ENCODE results near the gene SBNO1.
"Not testable (repeated sequence)": the region's sequence is repeated elsewhere in the genome, so short reads cannot be mapped to it uniquely, and the experiment has no call there.

The SBNO1 gene

DNA sequence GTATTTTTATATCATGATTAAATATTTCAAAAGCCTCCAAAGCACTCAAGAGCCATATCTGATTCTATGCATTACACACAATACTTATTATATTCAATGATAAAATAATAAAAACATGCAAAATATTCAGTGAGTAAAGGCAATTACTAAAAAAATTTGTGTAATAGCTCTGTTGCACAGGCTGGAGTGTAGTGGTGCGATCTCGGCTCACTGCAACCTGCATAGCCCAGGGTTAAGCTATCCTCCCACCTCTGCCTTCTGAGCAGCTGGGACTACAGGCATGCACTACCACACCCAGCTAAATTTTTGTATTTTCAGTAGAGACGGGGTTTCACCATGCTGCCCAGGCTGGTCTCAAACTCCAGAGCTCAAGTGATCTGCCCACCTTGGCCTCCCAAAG lies 45.4 kb downstream of the SBNO1 start:
- peaks cover 88% of the 10 kb centered on the region for H3K36me3 ChIP-seq (ENCODE audit: control insufficient read depth, insufficient read depth, low read length)
- no peak overlapping the region for H3K27ac ChIP-seq (ENCODE audit: insufficient read depth, low read length, poor library complexity, severe bottlenecking)
- H3K4me3 ChIP-seq (ENCODE audit: insufficient read depth, low read depth, low read length, poor library complexity, severe bottlenecking) = no peak overlapping the region
- no peaks in the 10 kb centered on the region for H3K4me1 ChIP-seq (ENCODE audit: control insufficient read depth, insufficient read depth, low read length, poor library complexity, severe bottlenecking)
- no peaks in the 10 kb centered on the region for H3K9me3 ChIP-seq (ENCODE audit: control insufficient read depth, low read length)
- no peak for DNase-seq
- H3K27me3 ChIP-seq (replicated peaks; ENCODE audit: control insufficient read depth, insufficient read depth, low read length, poor library complexity, severe bottlenecking) = no peaks in the 10 kb centered on the region

- not testable (repeated sequence) for H3K27me3 ChIP-seq (replicated peaks; ENCODE audit: control insufficient read depth, insufficient read depth, low read length, poor library complexity, severe bottlenecking); DNase-seq; H3K4me3 ChIP-seq (ENCODE audit: insufficient read depth, low read depth, low read length, poor library complexity, severe bottlenecking); H3K4me1 ChIP-seq (ENCODE audit: control insufficient read depth, insufficient read depth, low read length, poor library complexity, severe bottlenecking); H3K27ac ChIP-seq (ENCODE audit: insufficient read depth, low read length, poor library complexity, severe bottlenecking); H3K9me3 ChIP-seq (ENCODE audit: control insufficient read depth, low read length)
- peaks cover 63% of the 10 kb centered on the region for H3K36me3 ChIP-seq (ENCODE audit: control insufficient read depth, insufficient read depth, low read length)
Observed at GRCh38 chr12:123313046-123313445, 51.6 kb downstream of the SBNO1 start.

DNA sequence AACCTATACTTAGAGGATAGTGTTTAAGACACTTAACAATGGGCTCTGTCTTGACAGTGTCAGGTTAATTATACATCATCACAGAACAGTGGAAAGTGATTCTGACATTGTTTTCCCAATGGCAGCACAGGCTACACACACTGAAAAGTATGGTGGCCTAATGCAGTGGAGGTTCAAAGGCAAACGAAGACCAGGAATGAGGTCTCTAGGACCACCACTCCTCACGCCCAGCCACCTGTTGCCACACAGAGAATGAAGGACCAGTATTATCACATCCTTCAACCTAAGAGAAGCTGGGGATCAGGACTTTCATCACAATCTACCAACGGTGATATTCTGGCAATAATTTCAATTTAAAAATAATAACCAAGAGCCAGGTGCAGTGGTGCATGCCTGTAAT lies 58.4 kb downstream of the SBNO1 start:
- Histone ChIP-seq H3K27ac (ENCODE audit: insufficient read depth, low read length, poor library complexity, severe bottlenecking) (no peak overlapping the region), H3K27me3 (replicated peaks; ENCODE audit: control insufficient read depth, insufficient read depth, low read length, poor library complexity, severe bottlenecking) (no peaks in the 10 kb centered on the region), H3K9me3 (ENCODE audit: control insufficient read depth, low read length) (no peaks in the 10 kb centered on the region), H3K4me1 (ENCODE audit: control insufficient read depth, insufficient read depth, low read length, poor library complexity, severe bottlenecking) (no peaks in the 10 kb centered on the region), H3K36me3 (ENCODE audit: control insufficient read depth, insufficient read depth, low read length) (peaks cover 70% of the 10 kb centered on the region), H3K4me3 (ENCODE audit: insufficient read depth, low read depth, low read length, poor library complexity, severe bottlenecking) (no peak overlapping the region)
- DNase-seq = no peak

- no peak overlapping the region for H3K27ac ChIP-seq (ENCODE audit: insufficient read depth, low read length, poor library complexity, severe bottlenecking)
- H3K4me3 ChIP-seq (ENCODE audit: insufficient read depth, low read depth, low read length, poor library complexity, severe bottlenecking) = no peak overlapping the region
- H3K36me3 ChIP-seq (ENCODE audit: control insufficient read depth, insufficient read depth, low read length) = peaks cover 63% of the 10 kb centered on the region
- no peaks in the 10 kb centered on the region for H3K9me3 ChIP-seq (ENCODE audit: control insufficient read depth, low read length)
- no peaks in the 10 kb centered on the region for H3K27me3 ChIP-seq (replicated peaks; ENCODE audit: control insufficient read depth, insufficient read depth, low read length, poor library complexity, severe bottlenecking)
- no peak for DNase-seq
- no peaks in the 10 kb centered on the region for H3K4me1 ChIP-seq (ENCODE audit: control insufficient read depth, insufficient read depth, low read length, poor library complexity, severe bottlenecking)
Observed at GRCh38 chr12:123305136-123305535, 59.5 kb downstream of the SBNO1 start.

DNA sequence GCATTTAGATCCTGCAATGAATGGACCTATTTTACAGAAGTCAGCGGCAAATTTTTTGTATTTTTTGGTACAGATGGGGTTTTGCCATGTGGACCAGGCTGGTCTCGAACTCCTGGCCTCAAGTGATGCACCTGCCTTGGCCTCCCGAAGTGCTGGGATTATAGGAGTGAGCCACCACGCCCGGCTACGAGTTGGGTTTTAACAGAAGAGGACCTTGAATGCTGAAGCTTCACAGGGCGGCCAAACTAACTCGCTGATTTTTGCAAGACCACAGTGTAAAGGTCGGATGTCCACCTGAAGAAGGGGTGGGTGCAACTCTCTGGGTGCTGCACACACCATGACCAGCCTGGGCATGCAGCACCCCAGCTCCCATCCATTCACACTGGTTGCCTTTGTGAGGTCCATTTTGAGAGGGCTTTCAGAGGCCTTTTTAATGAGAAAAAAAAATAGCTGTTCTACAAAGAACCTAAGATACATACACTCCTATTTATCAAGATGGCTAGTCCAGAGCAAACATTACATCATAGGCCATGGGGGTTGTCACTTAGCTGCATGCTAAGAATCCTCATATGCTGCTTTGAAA lies 71.4 kb downstream of the SBNO1 start:
- no peaks in the 10 kb centered on the region for H3K27me3 ChIP-seq (replicated peaks; ENCODE audit: control insufficient read depth, insufficient read depth, low read length, poor library complexity, severe bottlenecking)
- no peak for DNase-seq
- H3K27ac ChIP-seq (ENCODE audit: insufficient read depth, low read length, poor library complexity, severe bottlenecking) = no peak overlapping the region
- H3K36me3 ChIP-seq (ENCODE audit: control insufficient read depth, insufficient read depth, low read length) = peaks cover 61% of the 10 kb centered on the region
- H3K4me1 ChIP-seq (ENCODE audit: control insufficient read depth, insufficient read depth, low read length, poor library complexity, severe bottlenecking) = no peaks in the 10 kb centered on the region
- H3K9me3 ChIP-seq (ENCODE audit: control insufficient read depth, low read length) = no peaks in the 10 kb centered on the region
- H3K4me3 ChIP-seq (ENCODE audit: insufficient read depth, low read depth, low read length, poor library complexity, severe bottlenecking) = no peak overlapping the region

- H3K27ac ChIP-seq (ENCODE audit: insufficient read depth, low read length, poor library complexity, severe bottlenecking) = no peak overlapping the region
- DNase-seq = no peak
- peaks cover 33% of the 10 kb centered on the region for H3K36me3 ChIP-seq (ENCODE audit: control insufficient read depth, insufficient read depth, low read length)
- no peaks in the 10 kb centered on the region for H3K4me1 ChIP-seq (ENCODE audit: control insufficient read depth, insufficient read depth, low read length, poor library complexity, severe bottlenecking)
- no peaks in the 10 kb centered on the region for H3K27me3 ChIP-seq (replicated peaks; ENCODE audit: control insufficient read depth, insufficient read depth, low read length, poor library complexity, severe bottlenecking)
- H3K9me3 ChIP-seq (ENCODE audit: control insufficient read depth, low read length) = no peaks in the 10 kb centered on the region
- H3K4me3 ChIP-seq (ENCODE audit: insufficient read depth, low read depth, low read length, poor library complexity, severe bottlenecking) = no peak overlapping the region
Observed at GRCh38 chr12:123289911-123290310, 74.7 kb downstream of the SBNO1 start.

DNA sequence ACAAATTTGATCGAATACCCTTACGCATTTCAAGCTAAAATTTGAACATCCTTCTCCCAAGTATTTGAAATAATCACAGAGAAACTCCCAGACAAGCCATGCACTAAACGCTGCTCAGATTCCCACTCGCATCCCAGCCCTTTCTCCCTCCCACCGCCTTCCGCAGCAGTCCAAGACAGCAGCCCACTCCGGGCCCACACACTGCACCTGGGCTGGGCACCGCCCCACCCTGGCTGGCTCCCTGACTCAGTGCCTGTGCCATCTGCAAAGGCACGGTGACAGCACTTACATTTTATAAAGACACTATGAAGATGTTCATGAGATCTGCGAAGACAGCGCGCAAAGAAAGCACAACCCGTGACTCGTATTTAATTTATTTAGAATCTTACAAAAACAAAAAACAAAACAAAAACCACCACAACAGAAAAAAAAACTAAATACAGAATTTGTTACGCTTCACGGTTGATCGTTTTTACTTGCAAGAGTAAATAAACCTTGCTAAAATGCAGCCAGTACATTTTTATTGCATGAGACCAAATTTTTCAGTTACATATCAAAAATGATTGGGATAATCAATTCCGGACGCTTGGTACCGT lies 75.8 kb downstream of the SBNO1 start:
- Histone ChIP-seq H3K36me3 (ENCODE audit: control insufficient read depth, insufficient read depth, low read length) (peaks cover 25% of the 10 kb centered on the region), H3K27ac (ENCODE audit: insufficient read depth, low read length, poor library complexity, severe bottlenecking) (no peak overlapping the region), H3K4me3 (ENCODE audit: insufficient read depth, low read depth, low read length, poor library complexity, severe bottlenecking) (no peak overlapping the region), H3K27me3 (replicated peaks; ENCODE audit: control insufficient read depth, insufficient read depth, low read length, poor library complexity, severe bottlenecking) (no peaks in the 10 kb centered on the region), H3K9me3 (ENCODE audit: control insufficient read depth, low read length) (no peaks in the 10 kb centered on the region), H3K4me1 (ENCODE audit: control insufficient read depth, insufficient read depth, low read length, poor library complexity, severe bottlenecking) (no peaks in the 10 kb centered on the region)
- no peak for DNase-seq

GRCh38 chr12:123286652-123287373 lies 77.8 kb downstream of the SBNO1 start:
- Histone ChIP-seq H3K27me3 (replicated peaks; ENCODE audit: control insufficient read depth, insufficient read depth, low read length, poor library complexity, severe bottlenecking) (no peaks in the 10 kb centered on the region), H3K4me3 (ENCODE audit: insufficient read depth, low read depth, low read length, poor library complexity, severe bottlenecking) (no peak overlapping the region), H3K27ac (ENCODE audit: insufficient read depth, low read length, poor library complexity, severe bottlenecking) (no peak overlapping the region), H3K36me3 (ENCODE audit: control insufficient read depth, insufficient read depth, low read length) (peaks cover 7% of the 10 kb centered on the region), H3K9me3 (ENCODE audit: control insufficient read depth, low read length) (no peaks in the 10 kb centered on the region), H3K4me1 (ENCODE audit: control insufficient read depth, insufficient read depth, low read length, poor library complexity, severe bottlenecking) (no peaks in the 10 kb centered on the region)
- DNase-seq = no peak

- H3K9me3 ChIP-seq (ENCODE audit: control insufficient read depth, low read length) = no peaks in the 10 kb centered on the region
- no peak overlapping the region for H3K27ac ChIP-seq (ENCODE audit: insufficient read depth, low read length, poor library complexity, severe bottlenecking)
- no peaks in the 10 kb centered on the region for H3K36me3 ChIP-seq (ENCODE audit: control insufficient read depth, insufficient read depth, low read length)
- no peaks in the 10 kb centered on the region for H3K4me1 ChIP-seq (ENCODE audit: control insufficient read depth, insufficient read depth, low read length, poor library complexity, severe bottlenecking)
- H3K27me3 ChIP-seq (replicated peaks; ENCODE audit: control insufficient read depth, insufficient read depth, low read length, poor library complexity, severe bottlenecking) = no peaks in the 10 kb centered on the region
- H3K4me3 ChIP-seq (ENCODE audit: insufficient read depth, low read depth, low read length, poor library complexity, severe bottlenecking) = no peak overlapping the region
- no peak for DNase-seq
Observed at GRCh38 chr12:123284669-123285068, 80.0 kb downstream of the SBNO1 start.

GRCh38 chr12:123283461-123283860 lies 81.2 kb downstream of the SBNO1 start:
- Histone ChIP-seq H3K36me3 (ENCODE audit: control insufficient read depth, insufficient read depth, low read length) (no peaks in the 10 kb centered on the region), H3K9me3 (ENCODE audit: control insufficient read depth, low read length) (no peaks in the 10 kb centered on the region), H3K27ac (ENCODE audit: insufficient read depth, low read length, poor library complexity, severe bottlenecking) (no peak overlapping the region), H3K27me3 (replicated peaks; ENCODE audit: control insufficient read depth, insufficient read depth, low read length, poor library complexity, severe bottlenecking) (no peaks in the 10 kb centered on the region), H3K4me3 (ENCODE audit: insufficient read depth, low read depth, low read length, poor library complexity, severe bottlenecking) (no peak overlapping the region), H3K4me1 (ENCODE audit: control insufficient read depth, insufficient read depth, low read length, poor library complexity, severe bottlenecking) (no peaks in the 10 kb centered on the region)
- DNase-seq = no peak

Data from effector memory CD4-positive, alpha-beta T cell (primary cell).